GM12878 (cell line): ENCODE measurements around the gene CACNA1A. TPM values are rescaled to one million over a fixed set of nuclear protein-coding genes. Genes with fewer than 3 reads are reported as not detected.

ENCODE experiments used
- ATAC-seq: fragments of 200-7000 bp; cut with Tn5 transposase; 3 replicates; pipeline ENCODE4 v1.9.1; 2020; ENCODE audit warnings: mild to moderate bottlenecking, moderate library complexity
- BruUV-seq: library from RNA; stranded (reverse); fragments of 400-500 nt; replicated peaks from 2 replicates; lab custom pipeline; 2021; lab: Mats Ljungman, UMichigan
- CTCF ChIA-PET: fragments of 300-600 bp; sonication (Branson Sonifier 250); formaldehyde crosslinking; extraction: SDS; loops from one replicate; lab custom pipeline; 2021; ENCODE audit warnings: inconsistent platforms; lab: Yijun Ruan, JAX
- POLR2A ChIA-PET: fragments of 350-600 bp; formaldehyde crosslinking; extraction: SDS; loops from one replicate; lab custom pipeline; 2021; ENCODE audit warnings: inconsistent platforms; lab: Charles Lee
- RAD21 ChIA-PET: fragments of 300-600 bp; sonication (Branson Sonifier 250); formaldehyde crosslinking; loops from one replicate; lab custom pipeline; 2023; ENCODE audit warnings: antibody characterized with exemption; ENCODE audit not compliant: unreplicated experiment; lab: Charles Lee
- SMC1A ChIA-PET: fragments of 300-600 bp; sonication (Branson Sonifier 250); formaldehyde crosslinking; loops from one replicate; lab custom pipeline; 2023; ENCODE audit not compliant: unreplicated experiment, uncharacterized antibody; lab: Charles Lee
- DNase-seq: peaks from one replicate; pipeline ENCODE4 v3.0.0-alpha.2; 2011; ENCODE audit warnings: low read depth, low spot score
- FAIRE-seq: peaks from 3 replicates; lab custom pipeline; 2011; peaks lifted over from hg19 to GRCh38; lab: Jason Lieb, UNC
- H2AFZ ChIP-seq: 2 replicates; pipeline ENCODE4 v1.6.0; 2011; ENCODE audit warnings: low read depth, low read length, control low read depth; ENCODE audit not compliant: control insufficient read depth
- H3K27ac ChIP-seq: 2 replicates; pipeline ENCODE4 v1.5.1; 2011; ENCODE audit warnings: control low read depth; ENCODE audit not compliant: control insufficient read depth, insufficient read depth
- H3K27me3 ChIP-seq, 2 experiments: replicated peaks in 1 of 2; 2 replicates each; pipeline versions ENCODE4 v1.6.0 to v1.6.1; 2011; ENCODE audit warnings: low read length in 1 of 2; ENCODE audit not compliant: control insufficient read depth in 2 of 2, insufficient read depth in 2 of 2
- H3K36me3 ChIP-seq, 2 experiments: 2 replicates each; pipeline ENCODE4 v1.5.1; 2011; ENCODE audit warnings: low read length in 1 of 2; ENCODE audit not compliant: control insufficient read depth in 2 of 2, insufficient read depth in 2 of 2
- H3K4me1 ChIP-seq: 2 replicates; pipeline ENCODE4 v1.6.1; 2011; ENCODE audit warnings: mild to moderate bottlenecking, low read length, moderate library complexity, mixed read lengths; ENCODE audit not compliant: control insufficient read depth, insufficient read depth
- H3K4me2 ChIP-seq: 2 replicates; pipeline ENCODE4 v1.6.0; 2011; ENCODE audit warnings: control low read depth; ENCODE audit not compliant: control insufficient read depth, insufficient read depth
- H3K4me3 ChIP-seq: fragments of 200-600 bp; sonication (generic); 2 replicates; pipeline ENCODE4 v1.5.1; 2016
- H3K79me2 ChIP-seq: 2 replicates; pipeline ENCODE4 v1.6.0; 2011; ENCODE audit warnings: low read length; ENCODE audit not compliant: control insufficient read depth, insufficient read depth
- H3K9ac ChIP-seq: 2 replicates; pipeline ENCODE4 v1.8.0; 2011; ENCODE audit warnings: low read length, control low read depth, mixed read lengths; ENCODE audit not compliant: control insufficient read depth, insufficient read depth
- H3K9me3 ChIP-seq: replicated peaks from 3 replicates; pipeline ENCODE4 v1.5.1; 2011; ENCODE audit warnings: mild to moderate bottlenecking, low read length; ENCODE audit not compliant: control insufficient read depth, insufficient read depth
- H4K20me1 ChIP-seq: 2 replicates; pipeline ENCODE4 v1.6.0; 2011; ENCODE audit not compliant: control insufficient read depth, insufficient read depth
- CTCF ChIP-seq, 3 experiments: IDR thresholded peaks in 2 of 3; conservative IDR thresholded peaks in 1 of 3; 2 replicates each; pipeline ENCODE4 v1.5.1; 2011; ENCODE audit warnings: low read depth in 3 of 3, low read length in 3 of 3, mild to moderate bottlenecking in 3 of 3, control low read depth in 2 of 3, moderate library complexity in 2 of 3, inconsistent platforms in 1 of 3, mixed read lengths in 1 of 3; ENCODE audit not compliant: control insufficient read depth in 2 of 3, insufficient read depth in 1 of 3; ENCODE audit errors: extremely low read depth in 1 of 3
- IRF3 ChIP-seq: fragments of 450-650 bp; IDR thresholded peaks from 2 replicates; pipeline ENCODE4 v1.6.1; 2014; ENCODE audit warnings: mild to moderate bottlenecking
- NR2F1 ChIP-seq: fragments of 450-650 bp; conservative IDR thresholded peaks from 2 replicates; pipeline ENCODE4 v1.6.1; 2017; ENCODE audit warnings: mild to moderate bottlenecking
- TARDBP ChIP-seq: IDR thresholded peaks from 2 replicates; pipeline ENCODE4 v1.6.1; 2016; ENCODE audit warnings: borderline replicate concordance
- WGBS: methylation state at CpG from one replicate; pipeline ENCODE4 v1.1.6; 2016; ENCODE audit warnings: low lambda C conversion rate; ENCODE audit not compliant: insufficient replicate concordance, insufficient coverage; ENCODE audit errors: missing lambda C conversion rate; 5-methylcytosine and 5-hydroxymethylcytosine counted together
- in situ Hi-C: fragments of 300-500 bp; cut with MboI; formaldehyde crosslinking; loops from 9 replicates; pipeline ENCODE4 v1.14.3; 2018; ENCODE audit warnings: mixed read lengths
- intact Hi-C: fragments of 100-400 bp; cut with micrococcal nuclease; formaldehyde crosslinking; loops from one replicate; pipeline ENCODE4 v1.14.2; 2022; ENCODE audit not compliant: unreplicated experiment
- polyA plus RNA-seq, 11 experiments: library from polyadenylated mRNA; depleted of rRNA in 4 of 11; unstranded in 6 of 11; stranded (reverse) in 5 of 11; fragments of >200 nt; fragmentation: Nextera tagmentation in 4 of 11; fragmentation: Illumina TruSeq in 1 of 11; extraction: Ambion mirVana in 4 of 11; extraction: Trizol in 1 of 11; gene quantifications; 1 replicate in 1 of 11; 2 replicates in 10 of 11; pipeline versions ENCODE4 v1.2.1 to v1.2.3, GENCODE V29; 2011 to 2016; ENCODE audit warnings: inconsistent platforms in 2 of 11, missing spikeins in 2 of 11, low read depth in 1 of 11
- total RNA-seq, 4 experiments: library from RNA; depleted of rRNA in 3 of 4; stranded (reverse); fragments of >200 nt in 3 of 4; fragmentation: Illumina TruSeq in 1 of 4; extraction: Trizol in 1 of 4; gene quantifications; 2 replicates each; pipeline versions ENCODE4 v1.2.1 to v1.2.3, GENCODE V29; 2013 to 2021

The CACNA1A gene
- total and polyA plus RNA-seq, 10 of the 15 experiments (the other 5 are each of a cell fraction or from before 2014, with no cell fraction given) = 1.1 to 4.4 (median 2.5) TPM

GRCh38 chr19:13241231-13242104, 264.8 kb downstream of the CACNA1A start:
- FAIRE-seq (no peak), ATAC-seq (peak; percentile 86), DNase-seq (no peak)
- peak; percentile 12 to 24 (median 16); a peak in 2 of 6 replicates for TF ChIP-seq CTCF (IDR thresholded peaks at IDR 0.05 in 2 of 3, conservative IDR thresholded peaks at IDR 0.05 in 1 of 3; ENCODE audit: control insufficient read depth in 2 of 3, extremely low read depth in 1 of 3, insufficient read depth in 1 of 3, low read depth in 3 of 3, low read length in 3 of 3)
- peak; percentile 70 for TF ChIP-seq NR2F1
- TF ChIP-seq TARDBP = no peak
- TF ChIP-seq IRF3 = no peak
- RAD21 ChIA-PET = interaction anchor here (0.5 to 1.4 kb wide), 2 partner anchors 24 to 35 kb away, joined by 3 to 6 read pairs; no protein-coding TSS in a partner anchor
- Histone ChIP-seq H3K9ac (no peak overlapping the region), H3K9me3 (no peaks in the 10 kb centered on the region; the same call in 2 of the 3 replicates), H2AFZ (no peak overlapping the region), H3K27ac (no peak overlapping the region), H3K4me3 (no peak overlapping the region), H4K20me1 (no peaks in the 10 kb centered on the region), H3K4me1 (no peaks in the 10 kb centered on the region), H3K27me3 (no peaks in the 10 kb centered on the region; a peak in 1 of 4 replicates), H3K79me2 (no peaks in the 10 kb centered on the region), H3K4me2 (no peak overlapping the region), H3K36me3 (no peaks in the 10 kb centered on the region)
- in situ Hi-C loops = no loop called here
- BruUV-seq = no TSS peak
- SMC1A ChIA-PET = interaction anchor here (1.9 kb wide), 1 partner anchor 20 kb away, joined by 5 read pairs; no protein-coding TSS in a partner anchor
- WGBS = 60% methylated on average over 21 of the region's 25 CpGs
- intact Hi-C loops = no loop called here
- POLR2A ChIA-PET = no interaction called here
- CTCF ChIA-PET = interaction anchor here (0.8 to 1.5 kb wide), 4 partner anchors 20 to 46 kb away, joined by 4 to 6 read pairs (median 4); no protein-coding TSS in a partner anchor
